ENCODE measurements around the gene SPRED1.

Gene SPRED1

GRCh38 chr15:38260077-38260476 is 7.4 kb downstream of the SPRED1 start:
- H3K27me3 ChIP-seq (ENCODE audit: insufficient read depth, low read length, poor library complexity, severe bottlenecking), result no peaks in the 10 kb centered on the region
- no peaks in the 10 kb centered on the region for H3K36me3 ChIP-seq (ENCODE audit: insufficient read depth, low read length)
- H3K79me2 ChIP-seq (ENCODE audit: insufficient read depth, low read length), result no peaks in the 10 kb centered on the region
- no peaks in the 10 kb centered on the region for H4K20me1 ChIP-seq (ENCODE audit: insufficient read depth, low read length, poor library complexity, severe bottlenecking)
- no peak overlapping the region for H3K4me3 ChIP-seq (ENCODE audit: low read length, poor library complexity, severe bottlenecking)
- no peaks in the 10 kb centered on the region for H3K9me2 ChIP-seq (replicated peaks; ENCODE audit: low read depth, low read length)
- H3K9ac ChIP-seq (ENCODE audit: low read depth, low read length, poor library complexity, severe bottlenecking), result no peak overlapping the region
- no peaks in the 10 kb centered on the region for H3K9me3 ChIP-seq (ENCODE audit: insufficient read depth, low read depth, low read length)
- no peaks in the 10 kb centered on the region for H3F3A ChIP-seq (ENCODE audit: low read depth)
- H3K4me1 ChIP-seq (ENCODE audit: insufficient read depth, low read length, poor library complexity, severe bottlenecking), result no peaks in the 10 kb centered on the region
- H2AFZ ChIP-seq (ENCODE audit: low read length), result no peak overlapping the region
- H3K4me2 ChIP-seq (ENCODE audit: low read depth, low read length, poor library complexity, severe bottlenecking), result no peak overlapping the region
- TF ChIP-seq CTCF (conservative IDR thresholded peaks at IDR 0.05; ENCODE audit: low read length) (no peak), EZH2phosphoT487 (IDR thresholded peaks at IDR 0.05; ENCODE audit: borderline replicate concordance) (no peak)

- no peaks in the 10 kb centered on the region for H3F3A ChIP-seq (ENCODE audit: low read depth)
- H3K27me3 ChIP-seq (ENCODE audit: insufficient read depth, low read length, poor library complexity, severe bottlenecking), result no peaks in the 10 kb centered on the region
- H3K9ac ChIP-seq (ENCODE audit: low read depth, low read length, poor library complexity, severe bottlenecking), result no peak overlapping the region
- H3K9me3 ChIP-seq (ENCODE audit: insufficient read depth, low read depth, low read length), result no peaks in the 10 kb centered on the region
- TF ChIP-seq CTCF (conservative IDR thresholded peaks at IDR 0.05; ENCODE audit: low read length), result no peak
- no peak for TF ChIP-seq EZH2phosphoT487 (IDR thresholded peaks at IDR 0.05; ENCODE audit: borderline replicate concordance)
- H3K36me3 ChIP-seq (ENCODE audit: insufficient read depth, low read length), result no peaks in the 10 kb centered on the region
- no peaks in the 10 kb centered on the region for H4K20me1 ChIP-seq (ENCODE audit: insufficient read depth, low read length, poor library complexity, severe bottlenecking)
- H3K9me2 ChIP-seq (replicated peaks; ENCODE audit: low read depth, low read length), result no peaks in the 10 kb centered on the region
- no peak overlapping the region for H3K4me3 ChIP-seq (ENCODE audit: low read length, poor library complexity, severe bottlenecking)
- no peaks in the 10 kb centered on the region for H3K79me2 ChIP-seq (ENCODE audit: insufficient read depth, low read length)
- H3K4me1 ChIP-seq (ENCODE audit: insufficient read depth, low read length, poor library complexity, severe bottlenecking), result no peaks in the 10 kb centered on the region
- H2AFZ ChIP-seq (ENCODE audit: low read length), result no peak overlapping the region
- H3K4me2 ChIP-seq (ENCODE audit: low read depth, low read length, poor library complexity, severe bottlenecking), result no peak overlapping the region
Observed at GRCh38 chr15:38263251-38263650, 10.6 kb downstream of the SPRED1 start.

- Histone ChIP-seq H3K27me3 (ENCODE audit: insufficient read depth, low read length, poor library complexity, severe bottlenecking) (no peaks in the 10 kb centered on the region), H3K9ac (ENCODE audit: low read depth, low read length, poor library complexity, severe bottlenecking) (no peak overlapping the region), H3K4me2 (ENCODE audit: low read depth, low read length, poor library complexity, severe bottlenecking) (no peak overlapping the region), H3K79me2 (ENCODE audit: insufficient read depth, low read length) (no peaks in the 10 kb centered on the region), H3K4me3 (ENCODE audit: low read length, poor library complexity, severe bottlenecking) (no peak overlapping the region), H3K36me3 (ENCODE audit: insufficient read depth, low read length) (no peaks in the 10 kb centered on the region), H3F3A (ENCODE audit: low read depth) (no peaks in the 10 kb centered on the region), H3K9me3 (ENCODE audit: insufficient read depth, low read depth, low read length) (no peaks in the 10 kb centered on the region), H2AFZ (ENCODE audit: low read length) (no peak overlapping the region), H3K4me1 (ENCODE audit: insufficient read depth, low read length, poor library complexity, severe bottlenecking) (no peaks in the 10 kb centered on the region), H3K9me2 (replicated peaks; ENCODE audit: low read depth, low read length) (no peaks in the 10 kb centered on the region), H4K20me1 (ENCODE audit: insufficient read depth, low read length, poor library complexity, severe bottlenecking) (no peaks in the 10 kb centered on the region)
- TF ChIP-seq CTCF (conservative IDR thresholded peaks at IDR 0.05; ENCODE audit: low read length) (no peak), EZH2phosphoT487 (IDR thresholded peaks at IDR 0.05; ENCODE audit: borderline replicate concordance) (no peak)
Observed at GRCh38 chr15:38263996-38264395, 11.4 kb downstream of the SPRED1 start.
